Measurements from ENCODE around the gene SDK1.

DNA sequence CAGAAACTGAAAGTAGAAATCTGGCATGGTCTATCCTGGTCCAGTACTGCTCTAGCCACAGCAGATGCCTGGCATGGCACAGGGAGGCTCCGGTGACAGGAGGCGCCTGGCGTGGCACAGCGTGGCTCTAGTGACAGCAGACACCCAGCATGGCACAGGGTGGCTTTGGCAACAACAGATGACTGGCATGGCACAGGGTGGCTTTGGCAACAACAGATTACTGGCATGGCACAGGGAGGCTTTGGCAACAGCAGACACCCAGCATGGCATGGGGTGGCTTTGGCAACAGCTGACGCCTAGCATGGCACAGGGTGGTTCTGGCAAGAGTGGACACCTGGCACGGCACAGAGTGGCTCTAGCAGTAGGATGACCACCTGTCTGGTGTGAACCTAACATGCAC is 900.5 kb downstream of the SDK1 start:
- TF ChIP-seq, protein P1, sequence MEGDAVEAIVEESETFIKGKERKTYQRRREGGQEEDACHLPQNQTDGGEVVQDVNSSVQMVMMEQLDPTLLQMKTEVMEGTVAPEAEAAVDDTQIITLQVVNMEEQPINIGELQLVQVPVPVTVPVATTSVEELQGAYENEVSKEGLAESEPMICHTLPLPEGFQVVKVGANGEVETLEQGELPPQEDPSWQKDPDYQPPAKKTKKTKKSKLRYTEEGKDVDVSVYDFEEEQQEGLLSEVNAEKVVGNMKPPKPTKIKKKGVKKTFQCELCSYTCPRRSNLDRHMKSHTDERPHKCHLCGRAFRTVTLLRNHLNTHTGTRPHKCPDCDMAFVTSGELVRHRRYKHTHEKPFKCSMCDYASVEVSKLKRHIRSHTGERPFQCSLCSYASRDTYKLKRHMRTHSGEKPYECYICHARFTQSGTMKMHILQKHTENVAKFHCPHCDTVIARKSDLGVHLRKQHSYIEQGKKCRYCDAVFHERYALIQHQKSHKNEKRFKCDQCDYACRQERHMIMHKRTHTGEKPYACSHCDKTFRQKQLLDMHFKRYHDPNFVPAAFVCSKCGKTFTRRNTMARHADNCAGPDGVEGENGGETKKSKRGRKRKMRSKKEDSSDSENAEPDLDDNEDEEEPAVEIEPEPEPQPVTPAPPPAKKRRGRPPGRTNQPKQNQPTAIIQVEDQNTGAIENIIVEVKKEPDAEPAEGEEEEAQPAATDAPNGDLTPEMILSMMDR (conservative IDR thresholded peaks at IDR 0.05) = no peak
- no peak for TF ChIP-seq ZFX (IDR thresholded peaks at IDR 0.05)
